Cardiac fibroblast (primary cell): ENCODE measurements around the gene DHCR7.

Experiments used
- DNase-seq, 2 donors: peaks; one replicate each; pipeline versions ENCODE4 v3.0.0 to v3.0.0-alpha.2; 2010; ENCODE audit warnings: low read depth in 2 of 2
- H3K4me3 ChIP-seq, 2 donors: replicated peaks in 1 of 2; 1 replicate in 1 of 2; 2 replicates in 1 of 2; pipeline ENCODE4 v1.5.1; 2011; ENCODE audit warnings: low read depth in 2 of 2, low read length in 2 of 2, mild to moderate bottlenecking in 2 of 2, moderate library complexity in 1 of 2
- TF ChIP-seq, protein P1 (sequence below): IDR thresholded peaks from one replicate; pipeline ENCODE4 v1.5.1; 2011; ENCODE audit warnings: low read depth, mild to moderate bottlenecking, low read length, inconsistent platforms

The DHCR7 gene

GRCh38 chr11:71397331-71397860, 50.8 kb downstream of the DHCR7 start:
- no peak for DNase-seq
- TF ChIP-seq, protein P1, sequence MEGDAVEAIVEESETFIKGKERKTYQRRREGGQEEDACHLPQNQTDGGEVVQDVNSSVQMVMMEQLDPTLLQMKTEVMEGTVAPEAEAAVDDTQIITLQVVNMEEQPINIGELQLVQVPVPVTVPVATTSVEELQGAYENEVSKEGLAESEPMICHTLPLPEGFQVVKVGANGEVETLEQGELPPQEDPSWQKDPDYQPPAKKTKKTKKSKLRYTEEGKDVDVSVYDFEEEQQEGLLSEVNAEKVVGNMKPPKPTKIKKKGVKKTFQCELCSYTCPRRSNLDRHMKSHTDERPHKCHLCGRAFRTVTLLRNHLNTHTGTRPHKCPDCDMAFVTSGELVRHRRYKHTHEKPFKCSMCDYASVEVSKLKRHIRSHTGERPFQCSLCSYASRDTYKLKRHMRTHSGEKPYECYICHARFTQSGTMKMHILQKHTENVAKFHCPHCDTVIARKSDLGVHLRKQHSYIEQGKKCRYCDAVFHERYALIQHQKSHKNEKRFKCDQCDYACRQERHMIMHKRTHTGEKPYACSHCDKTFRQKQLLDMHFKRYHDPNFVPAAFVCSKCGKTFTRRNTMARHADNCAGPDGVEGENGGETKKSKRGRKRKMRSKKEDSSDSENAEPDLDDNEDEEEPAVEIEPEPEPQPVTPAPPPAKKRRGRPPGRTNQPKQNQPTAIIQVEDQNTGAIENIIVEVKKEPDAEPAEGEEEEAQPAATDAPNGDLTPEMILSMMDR, result no peak
- no peak overlapping the region for H3K4me3 ChIP-seq

GRCh38 chr11:71396548-71397123, 51.6 kb downstream of the DHCR7 start:
- H3K4me3 ChIP-seq, result no peak overlapping the region
- TF ChIP-seq, protein P1, result no peak
- no peak for DNase-seq

DNA sequence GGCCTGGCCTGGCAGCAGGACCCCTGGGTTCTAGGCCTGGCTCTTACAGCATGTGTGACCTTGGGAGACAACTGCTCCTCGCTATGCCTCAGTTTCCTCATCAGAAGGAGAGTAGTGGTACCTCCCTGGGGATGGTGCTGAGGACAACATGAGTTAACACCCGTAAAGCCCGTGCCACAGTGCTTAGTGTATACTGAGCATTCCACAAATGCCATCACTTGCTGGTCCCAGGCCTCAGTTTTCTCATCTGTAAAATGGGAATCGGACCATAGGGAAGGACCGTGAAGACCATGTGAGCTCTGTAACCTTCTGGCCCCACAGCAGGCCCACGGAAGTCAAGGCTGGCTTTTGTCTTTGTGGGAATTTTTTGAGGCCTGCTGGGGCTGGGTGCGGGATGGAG, 52.4 kb downstream of the DHCR7 start:
- no peak for DNase-seq
- TF ChIP-seq, protein P1, result no peak
- no peak overlapping the region for H3K4me3 ChIP-seq

- TF ChIP-seq, protein P1, result no peak
- DNase-seq, result no peak
- no peak overlapping the region for H3K4me3 ChIP-seq
Observed at GRCh38 chr11:71395263-71395560, 53.0 kb downstream of the DHCR7 start.

DNA sequence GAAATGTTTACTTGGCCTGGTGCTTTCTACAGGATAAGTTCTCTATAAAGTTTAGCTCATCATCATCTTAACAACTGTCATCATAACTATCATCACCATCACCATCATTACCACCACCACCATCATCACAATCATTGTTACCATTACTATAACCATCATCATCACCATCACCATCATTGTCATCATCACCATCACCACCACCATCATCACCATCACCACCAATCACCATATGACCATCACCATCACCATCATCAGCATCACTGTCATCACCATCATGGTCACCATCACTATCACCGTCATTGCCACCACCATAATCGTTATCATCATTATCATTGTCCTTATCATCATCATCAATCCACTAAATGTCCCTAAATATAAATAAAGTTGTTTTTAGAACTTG, 54.9 kb downstream of the DHCR7 start:
- TF ChIP-seq, protein P1, result no peak

DNA sequence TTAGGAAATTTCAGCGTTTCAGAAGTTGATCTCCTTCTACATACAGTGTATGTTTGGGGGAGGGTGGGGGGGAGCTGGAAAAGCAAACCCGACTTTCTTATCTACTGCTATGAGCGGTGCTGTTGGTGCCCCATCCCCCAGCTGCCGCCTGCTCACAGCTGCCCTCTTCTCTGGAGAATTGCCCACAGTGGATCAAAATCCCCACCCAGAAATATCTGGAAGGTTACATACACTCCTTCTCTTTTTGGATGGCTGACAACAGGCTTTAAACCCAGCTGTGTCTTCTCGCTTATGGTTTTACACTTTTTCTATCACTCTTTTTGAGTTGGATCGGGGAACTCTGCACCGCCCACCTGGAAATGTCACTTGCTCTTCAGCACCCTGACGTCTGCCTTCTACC, 56.4 kb downstream of the DHCR7 start:
- peak in 1 of 2 donors; percentile 11 for DNase-seq
- no peak overlapping the region for H3K4me3 ChIP-seq
- TF ChIP-seq, protein P1, result no peak

More for the DNA sequence above, 54.9 kb downstream of the DHCR7 start:
- DNase-seq, result no peak
- no peak overlapping the region for H3K4me3 ChIP-seq

DNA sequence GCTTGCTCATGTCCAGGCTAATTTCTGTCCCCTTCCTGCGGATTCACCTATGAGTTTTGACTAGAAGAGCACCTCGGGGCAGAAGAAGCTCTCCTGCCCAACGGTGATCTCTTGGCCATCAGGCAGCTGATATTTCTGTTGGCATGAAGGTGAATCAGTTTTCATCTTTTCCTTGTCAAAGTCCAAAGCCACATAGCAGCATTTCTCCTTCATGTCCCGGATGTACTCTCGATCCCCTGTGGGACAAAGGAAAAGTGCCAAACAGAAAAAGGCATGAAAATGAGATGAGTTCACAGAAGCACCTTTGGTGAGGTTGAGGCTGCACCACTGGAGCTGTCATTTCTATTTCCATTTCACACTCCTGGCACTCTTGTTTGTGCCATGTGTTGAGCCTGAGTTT, 56.8 kb downstream of the DHCR7 start:
- DNase-seq, result no peak
- TF ChIP-seq, protein P1, result no peak
- no peak overlapping the region for H3K4me3 ChIP-seq
